Gastroesophageal sphincter (tissue), 3 donors: ENCODE measurements around the gene SLC9A5.

Experiments used
- CTCF ChIP-seq, 4 experiments: fragments of 200-600 bp in 2 of 4; fragments of 450-650 bp in 2 of 4; sonication (generic) in 1 of 4; IDR thresholded peaks; one replicate each; pipeline ENCODE4 v1.5.1; 2017 to 2019; ENCODE audit warnings: antibody characterized with exemption in 4 of 4, mild to moderate bottlenecking in 2 of 4, moderate library complexity in 2 of 4
- EP300 ChIP-seq: sonication (generic); formaldehyde crosslinking; IDR thresholded peaks from one replicate; pipeline ENCODE4 v1.6.1; 2017; ENCODE audit warnings: antibody characterized with exemption, mild to moderate bottlenecking
- POLR2A ChIP-seq, 2 donors: fragments of 450-650 bp; IDR thresholded peaks; one replicate each; pipeline ENCODE4 v1.6.1; 2017; ENCODE audit warnings: antibody characterized with exemption in 2 of 2, mild to moderate bottlenecking in 2 of 2, moderate library complexity in 1 of 2

GRCh38 chr16:67227567-67227921 lies 21.2 kb upstream of the SLC9A5 start:
- TF ChIP-seq POLR2A (IDR thresholded peaks at IDR 0.05) (no peak), CTCF (IDR thresholded peaks at IDR 0.05) (no peak), EP300 (no peak)
